M059J (cell line): Measurements from ENCODE around the gene PDE4B. TPM values are rescaled to one million over a fixed set of nuclear protein-coding genes. Genes with fewer than 3 reads are reported as not detected.
"Not testable (repeated sequence)": the region's sequence is repeated elsewhere in the genome, so short reads cannot be mapped to it uniquely, and the experiment has no call there.

ENCODE experiments used
- DNase-seq: peaks from one replicate; pipeline ENCODE4 v3.0.0-alpha.2; 2012; ENCODE audit warnings: low read depth
- total RNA-seq: library from RNA; depleted of rRNA; stranded (reverse); fragments of >200 nt; shearing (Covaris generic); gene quantifications from 2 replicates; pipeline ENCODE4 v1.2.3, GENCODE V29; 2014

The PDE4B gene
- total RNA-seq, 1 experiment from 2014 or later = 5.8 TPM

GRCh38 chr1:66055092-66055491 is 262.4 kb downstream of the PDE4B start:
- no peak for DNase-seq

- not testable (repeated sequence) for DNase-seq
Measured at GRCh38 chr1:66057448-66057847, 264.8 kb downstream of the PDE4B start.

- DNase-seq = no peak
Measured at GRCh38 chr1:66058558-66058957, 265.9 kb downstream of the PDE4B start.

GRCh38 chr1:66067219-66067618 is 274.5 kb downstream of the PDE4B start:
- not testable (repeated sequence) for DNase-seq

- no peak for DNase-seq
Measured at GRCh38 chr1:66069976-66070876, 277.5 kb downstream of the PDE4B start.

- no peak for DNase-seq
Measured at GRCh38 chr1:66073388-66073787, 280.7 kb downstream of the PDE4B start.

- DNase-seq = no peak
Measured at GRCh38 chr1:66074147-66074546, 281.5 kb downstream of the PDE4B start.

GRCh38 chr1:66078412-66078811 is 285.7 kb downstream of the PDE4B start:
- no peak for DNase-seq

- DNase-seq = no peak
Measured at GRCh38 chr1:66083003-66083402, 290.3 kb downstream of the PDE4B start.

GRCh38 chr1:66084442-66084841 is 291.7 kb downstream of the PDE4B start:
- no peak for DNase-seq

GRCh38 chr1:66085600-66085999 is 292.9 kb downstream of the PDE4B start:
- DNase-seq = no peak

GRCh38 chr1:66088787-66089186 is 296.1 kb downstream of the PDE4B start:
- no peak for DNase-seq

- DNase-seq = peak; percentile 46
Measured at GRCh38 chr1:66090859-66091457, 298.3 kb downstream of the PDE4B start.

GRCh38 chr1:66095190-66095589 is 302.5 kb downstream of the PDE4B start:
- DNase-seq = no peak

GRCh38 chr1:66100959-66101358 is 308.3 kb downstream of the PDE4B start:
- DNase-seq = not testable (repeated sequence)

GRCh38 chr1:66104076-66104475 is 311.4 kb downstream of the PDE4B start:
- DNase-seq = not testable (repeated sequence)

GRCh38 chr1:66108624-66109023 is 315.9 kb downstream of the PDE4B start:
- DNase-seq = no peak

GRCh38 chr1:66112744-66113400 is 320.2 kb downstream of the PDE4B start:
- no peak for DNase-seq

GRCh38 chr1:66119148-66119547 is 326.5 kb downstream of the PDE4B start:
- no peak for DNase-seq

GRCh38 chr1:66124670-66125069 is 332.0 kb downstream of the PDE4B start:
- DNase-seq = no peak

- peak; percentile 6 for DNase-seq
Measured at GRCh38 chr1:66128641-66129040, 335.9 kb downstream of the PDE4B start.

GRCh38 chr1:66132324-66132723 is 339.6 kb downstream of the PDE4B start:
- DNase-seq = no peak

GRCh38 chr1:66134004-66134403 is 341.3 kb downstream of the PDE4B start:
- DNase-seq = no peak
